ENCODE results near the gene RUFY4. TPM values are rescaled to one million over a fixed set of nuclear protein-coding genes. Genes with fewer than 3 reads are reported as not detected.

RUFY4 gene
- total RNA-seq, 4 donors from 2014 or later: 0.25 TPM; not detected in 3

DNA sequence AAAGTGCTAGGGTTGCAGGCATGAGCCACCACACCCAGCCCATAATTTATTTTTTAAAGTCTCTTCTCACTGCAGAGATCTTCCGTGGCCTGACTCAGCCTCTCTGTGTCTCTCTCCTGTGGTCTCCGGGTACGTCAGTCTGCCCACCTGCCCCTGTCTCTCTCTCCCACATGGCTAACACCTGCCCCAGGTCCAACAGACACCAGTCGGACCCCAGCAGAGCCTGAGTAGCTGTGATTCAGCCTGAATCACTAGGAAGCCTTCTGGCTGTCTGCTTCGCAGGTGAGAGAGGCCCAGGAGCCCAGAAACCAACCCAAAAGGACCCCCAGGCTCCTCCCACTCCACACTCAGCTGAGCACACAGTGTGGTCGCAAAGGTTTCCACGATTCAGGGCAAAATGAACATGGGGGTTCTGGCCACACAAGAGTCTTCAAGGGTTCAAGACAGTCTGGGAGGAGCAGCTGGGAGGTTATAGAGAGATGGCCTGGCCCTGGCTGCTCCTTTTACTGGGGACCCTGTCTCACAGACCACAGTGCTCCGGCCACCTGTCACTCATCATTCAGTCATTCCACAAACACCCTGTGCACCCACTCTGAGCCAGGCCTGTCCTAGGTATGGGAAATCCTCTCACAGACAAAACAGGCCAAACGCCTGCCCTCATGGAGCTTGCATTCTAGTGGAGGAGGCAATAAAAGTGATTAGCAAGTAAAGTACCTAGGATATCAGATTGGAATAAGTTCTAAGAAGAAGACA is 8.6 kb downstream of the RUFY4 start:
- in situ Hi-C loops (cut with MboI; ENCODE audit: low sequenced_read_pairs in 4 of 4) (no loop called here), intact Hi-C loops (cut with DNase I; ENCODE audit: low total_unique reads) (no loop called here)
- no peaks in the 10 kb centered on the region for H3K27me3 ChIP-seq
- H3K4me3 ChIP-seq: no peak overlapping the region
- H3K4me1 ChIP-seq: no peaks in the 10 kb centered on the region
- no peaks in the 10 kb centered on the region for H3K36me3 ChIP-seq
- no peak overlapping the region for H3K27ac ChIP-seq
- no peaks in the 10 kb centered on the region for H3K9me3 ChIP-seq
- TF ChIP-seq POLR2A (IDR thresholded peaks at IDR 0.05) (no peak), CTCF (IDR thresholded peaks at IDR 0.05 in 4 of 5, conservative IDR thresholded peaks at IDR 0.05 in 1 of 5) (no peak)
- DNase-seq: no peak
- no peak for ATAC-seq

DNA sequence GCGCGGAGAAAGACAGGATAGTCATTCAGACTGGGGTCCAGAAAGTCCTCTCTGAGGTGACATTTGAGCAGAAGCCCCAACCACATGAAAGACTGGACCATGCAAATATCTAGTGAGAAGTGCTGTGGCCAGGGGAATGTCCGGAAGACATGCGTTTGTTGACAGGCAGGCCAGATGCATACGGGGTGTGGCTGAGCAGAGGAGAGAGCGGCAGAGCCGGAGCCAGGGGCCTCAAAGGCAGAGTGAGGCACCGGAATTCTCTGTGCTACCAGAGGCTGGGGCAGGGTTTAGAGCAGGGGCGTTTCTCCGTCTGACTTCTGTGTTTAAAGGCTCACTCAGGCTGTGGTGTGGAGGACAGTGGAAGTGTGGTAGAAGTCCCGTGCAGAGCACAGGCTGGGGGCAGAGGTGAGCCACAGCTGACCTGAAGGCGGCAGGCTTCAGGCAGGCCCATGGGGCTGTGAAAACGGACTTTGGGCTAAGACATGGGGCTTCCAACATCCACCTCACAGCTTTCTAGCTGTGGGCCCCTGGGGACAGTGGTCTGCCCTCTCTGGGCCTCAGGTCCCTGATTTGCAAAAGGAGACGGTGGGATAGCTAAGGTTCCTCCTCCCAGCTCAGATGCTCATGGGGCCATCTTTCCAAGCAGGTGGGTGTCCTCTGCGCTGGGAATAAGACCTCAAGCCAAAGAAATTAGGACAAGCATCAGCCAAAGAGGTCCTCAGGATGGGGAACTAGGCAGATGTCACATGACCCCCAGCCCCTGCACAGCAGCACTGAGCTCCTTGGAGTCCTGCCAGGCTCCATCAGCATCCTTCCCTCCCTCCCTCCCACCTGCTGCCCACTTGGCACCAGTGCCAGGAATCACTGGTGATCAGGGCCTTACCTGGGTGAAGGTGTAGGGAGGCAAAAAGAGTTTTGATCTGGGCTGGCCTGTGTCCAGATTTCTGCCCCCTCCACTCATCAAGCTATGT is 11.2 kb downstream of the RUFY4 start:
- Histone ChIP-seq H3K27me3 (peaks cover 0 to 6% (median 0%) of the 10 kb centered on the region in 3 donors), H3K9me3 (no peaks in the 10 kb centered on the region), H3K4me3 (no peak overlapping the region), H3K36me3 (no peaks in the 10 kb centered on the region), H3K27ac (no peak overlapping the region), H3K4me1 (no peaks in the 10 kb centered on the region)
- in situ Hi-C loops (cut with MboI; ENCODE audit: low sequenced_read_pairs in 4 of 4): no loop called here
- DNase-seq: no peak
- intact Hi-C loops (cut with DNase I; ENCODE audit: low total_unique reads): no loop called here
- TF ChIP-seq POLR2A (IDR thresholded peaks at IDR 0.05): no peak
- no peak for TF ChIP-seq CTCF (IDR thresholded peaks at IDR 0.05 in 4 of 5, conservative IDR thresholded peaks at IDR 0.05 in 1 of 5)
- ATAC-seq: no peak

- H3K27ac ChIP-seq: no peak overlapping the region
- no peaks in the 10 kb centered on the region for H3K9me3 ChIP-seq
- no peaks in the 10 kb centered on the region for H3K4me1 ChIP-seq
- ATAC-seq (no peak), DNase-seq (no peak)
- peaks cover 0 to 6% (median 0%) of the 10 kb centered on the region in 3 donors for H3K27me3 ChIP-seq
- in situ Hi-C loops (cut with MboI; ENCODE audit: low sequenced_read_pairs in 4 of 4): no loop called here
- intact Hi-C loops (cut with DNase I; ENCODE audit: low total_unique reads): no loop called here
- no peaks in the 10 kb centered on the region for H3K36me3 ChIP-seq
- no peak overlapping the region for H3K4me3 ChIP-seq
- TF ChIP-seq CTCF (IDR thresholded peaks at IDR 0.05 in 4 of 5, conservative IDR thresholded peaks at IDR 0.05 in 1 of 5): no peak
- TF ChIP-seq POLR2A (IDR thresholded peaks at IDR 0.05): no peak
These were observed 12.0 kb downstream of the RUFY4 start for GRCh38 chr2:218081063-218081462.

GRCh38 chr2:218081695-218082094 is 12.6 kb downstream of the RUFY4 start:
- in situ Hi-C loops (cut with MboI; ENCODE audit: low sequenced_read_pairs in 4 of 4): no loop called here
- no peak overlapping the region for H3K27ac ChIP-seq
- no peak for TF ChIP-seq POLR2A (IDR thresholded peaks at IDR 0.05)
- TF ChIP-seq CTCF (IDR thresholded peaks at IDR 0.05 in 4 of 5, conservative IDR thresholded peaks at IDR 0.05 in 1 of 5): no peak
- ATAC-seq (no peak), DNase-seq (no peak)
- intact Hi-C loops (cut with DNase I; ENCODE audit: low total_unique reads): no loop called here
- H3K4me3 ChIP-seq: no peak overlapping the region
- H3K36me3 ChIP-seq: no peaks in the 10 kb centered on the region
- H3K9me3 ChIP-seq: peaks cover 0 to 5% (median 0%) of the 10 kb centered on the region in 3 donors
- no peaks in the 10 kb centered on the region for H3K4me1 ChIP-seq
- peaks cover 0 to 6% (median 0%) of the 10 kb centered on the region in 3 donors for H3K27me3 ChIP-seq
